Right atrium auricular region (tissue), 2 donors: ENCODE measurements around the gene RAVER2. TPM values are rescaled to one million over a fixed set of nuclear protein-coding genes. Genes with fewer than 3 reads are reported as not detected.
"Not testable (repeated sequence)": the region's sequence is repeated elsewhere in the genome, so short reads cannot be mapped to it uniquely, and the experiment has no call there.

Experiments
- DNase-seq: peaks from one replicate; pipeline ENCODE4 v3.0.0-alpha.2; 2019; ENCODE audit warnings: low spot score
- H3K27ac ChIP-seq, 2 donors: fragments of 200-600 bp; sonication (generic); 1 replicate in 1 of 2; 2 replicates in 1 of 2; pipeline ENCODE4 v1.5.1; 2016 to 2019
- H3K27me3 ChIP-seq, 2 donors: fragments of 200-600 bp; sonication (generic); one replicate each; pipeline versions ENCODE4 v1.5.1 to v1.6.0; 2017 to 2019
- H3K36me3 ChIP-seq: fragments of 200-600 bp; sonication (generic); one replicate; pipeline ENCODE4 v1.5.1; 2016
- H3K4me1 ChIP-seq, 2 donors: fragments of 200-600 bp; sonication (generic); one replicate each; pipeline versions ENCODE4 v1.5.1 to v1.6.0; 2017 to 2019
- H3K4me3 ChIP-seq, 2 donors: fragments of 200-600 bp; sonication (generic); 1 replicate in 1 of 2; 2 replicates in 1 of 2; pipeline ENCODE4 v1.5.1; 2017 to 2019; ENCODE audit warnings: mild to moderate bottlenecking in 1 of 2, moderate library complexity in 1 of 2
- H3K9me3 ChIP-seq, 2 donors: fragments of 200-600 bp; sonication (generic); one replicate each; pipeline ENCODE4 v1.5.1; 2019
- total RNA-seq, 2 donors: library from RNA; depleted of rRNA; stranded (reverse); fragments of >200 nt; gene quantifications; one replicate each; pipeline ENCODE4 v1.1.0, GENCODE V29; 2016
- TF ChIP-seq, protein P1 (sequence below), 2 donors: fragments of 200-600 bp; sonication (generic); IDR thresholded peaks; one replicate each; pipeline ENCODE4 v1.5.1; 2019; ENCODE audit warnings: antibody characterized with exemption in 2 of 2

The RAVER2 gene
- total RNA-seq, 2 donors from 2014 or later, result 11.5 to 23.2 TPM

DNA sequence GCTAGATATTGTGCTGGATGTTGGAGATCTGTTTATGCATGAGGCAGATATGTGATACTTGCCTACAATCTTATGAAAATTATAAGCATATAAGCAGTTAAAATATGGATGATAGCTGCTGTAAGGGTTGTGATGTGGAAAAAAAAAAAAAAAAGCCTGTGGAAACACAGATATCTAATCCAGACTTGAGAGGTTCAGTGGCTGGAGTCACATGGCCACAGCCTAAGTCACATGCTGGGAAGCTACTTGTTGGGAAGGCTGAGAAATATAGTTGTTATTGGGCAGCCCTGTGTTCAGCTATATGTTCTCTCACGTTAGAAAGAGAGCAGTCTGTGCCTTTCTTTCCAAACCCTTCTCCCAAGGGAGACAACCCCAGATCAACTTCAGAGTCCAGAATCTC, 15.1 kb downstream of the RAVER2 start:
- peaks cover 0 to 7% of the 10 kb centered on the region in 2 donors for H3K4me1 ChIP-seq
- H3K27me3 ChIP-seq, result no peaks in the 10 kb centered on the region
- no peak for DNase-seq
- TF ChIP-seq, protein P1, sequence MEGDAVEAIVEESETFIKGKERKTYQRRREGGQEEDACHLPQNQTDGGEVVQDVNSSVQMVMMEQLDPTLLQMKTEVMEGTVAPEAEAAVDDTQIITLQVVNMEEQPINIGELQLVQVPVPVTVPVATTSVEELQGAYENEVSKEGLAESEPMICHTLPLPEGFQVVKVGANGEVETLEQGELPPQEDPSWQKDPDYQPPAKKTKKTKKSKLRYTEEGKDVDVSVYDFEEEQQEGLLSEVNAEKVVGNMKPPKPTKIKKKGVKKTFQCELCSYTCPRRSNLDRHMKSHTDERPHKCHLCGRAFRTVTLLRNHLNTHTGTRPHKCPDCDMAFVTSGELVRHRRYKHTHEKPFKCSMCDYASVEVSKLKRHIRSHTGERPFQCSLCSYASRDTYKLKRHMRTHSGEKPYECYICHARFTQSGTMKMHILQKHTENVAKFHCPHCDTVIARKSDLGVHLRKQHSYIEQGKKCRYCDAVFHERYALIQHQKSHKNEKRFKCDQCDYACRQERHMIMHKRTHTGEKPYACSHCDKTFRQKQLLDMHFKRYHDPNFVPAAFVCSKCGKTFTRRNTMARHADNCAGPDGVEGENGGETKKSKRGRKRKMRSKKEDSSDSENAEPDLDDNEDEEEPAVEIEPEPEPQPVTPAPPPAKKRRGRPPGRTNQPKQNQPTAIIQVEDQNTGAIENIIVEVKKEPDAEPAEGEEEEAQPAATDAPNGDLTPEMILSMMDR (IDR thresholded peaks at IDR 0.05), result no peak
- no peaks in the 10 kb centered on the region for H3K9me3 ChIP-seq
- H3K36me3 ChIP-seq, result no peaks in the 10 kb centered on the region
- no peak overlapping the region for H3K27ac ChIP-seq
- no peak overlapping the region for H3K4me3 ChIP-seq

DNA sequence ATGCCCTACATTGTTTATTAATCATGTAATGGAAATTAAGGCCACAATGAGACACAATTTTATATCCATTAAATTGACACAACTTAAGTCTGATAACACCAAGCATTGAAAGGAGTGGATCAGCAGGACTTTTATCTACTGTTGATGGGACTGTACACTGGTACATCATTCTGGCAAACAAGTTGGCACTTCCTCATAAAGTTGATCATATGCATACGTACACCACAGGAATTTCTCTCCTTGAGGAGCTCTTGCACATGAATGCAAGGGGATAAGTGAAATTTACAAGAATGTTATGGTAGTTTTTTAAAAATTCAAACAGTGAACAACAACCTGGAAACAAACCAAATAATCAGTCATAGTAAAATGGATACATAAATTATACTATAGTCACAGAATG, 20.1 kb downstream of the RAVER2 start:
- Histone ChIP-seq H3K27ac (no peak overlapping the region), H3K4me1 (no peaks in the 10 kb centered on the region), H3K9me3 (no peaks in the 10 kb centered on the region), H3K4me3 (no peak overlapping the region), H3K27me3 (no peaks in the 10 kb centered on the region), H3K36me3 (no peaks in the 10 kb centered on the region)
- TF ChIP-seq, protein P1 (IDR thresholded peaks at IDR 0.05), result no peak
- no peak for DNase-seq

DNA sequence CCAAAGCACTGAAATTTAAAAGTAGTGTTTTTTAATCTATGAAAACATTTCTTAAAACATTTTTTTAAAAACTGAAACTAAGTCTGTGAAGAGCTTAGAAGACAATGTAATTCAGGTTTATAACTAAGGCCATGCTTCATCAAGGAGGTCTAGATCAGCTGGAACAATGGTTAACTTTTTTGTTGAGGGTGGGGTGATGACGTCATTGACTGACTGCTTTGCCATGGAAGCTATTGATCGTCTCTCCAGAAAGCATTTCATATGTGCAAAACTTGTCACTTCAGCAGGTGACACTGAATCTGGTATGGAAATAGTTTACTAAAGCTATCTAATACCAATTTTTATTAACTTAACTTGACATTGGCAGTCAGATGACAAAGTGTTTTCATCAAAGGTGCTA, 21.0 kb downstream of the RAVER2 start:
- Histone ChIP-seq H3K36me3 (no peaks in the 10 kb centered on the region), H3K27ac (no peak overlapping the region), H3K9me3 (peaks cover 0 to 8% of the 10 kb centered on the region in 2 donors), H3K4me3 (no peak overlapping the region), H3K4me1 (no peaks in the 10 kb centered on the region), H3K27me3 (no peaks in the 10 kb centered on the region)
- DNase-seq, result no peak
- TF ChIP-seq, protein P1 (IDR thresholded peaks at IDR 0.05), result no peak

DNA sequence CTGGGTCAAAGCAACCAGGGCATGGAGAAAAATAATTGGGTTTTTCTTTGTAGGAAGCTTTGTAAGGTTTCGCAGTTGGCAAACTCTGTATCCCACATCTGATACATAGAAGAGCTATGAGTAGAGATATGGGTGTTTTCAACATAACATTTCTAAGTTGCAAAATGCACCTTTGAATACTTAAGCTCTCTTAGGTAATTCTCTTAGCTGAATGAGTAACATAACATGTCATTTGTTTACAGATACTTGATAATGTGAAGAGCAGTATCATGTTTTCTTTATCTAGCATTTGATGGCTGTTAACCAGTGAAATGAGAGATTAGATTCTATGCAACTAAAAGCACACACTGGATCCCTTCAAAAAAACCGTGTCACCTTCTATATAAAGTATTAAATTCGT, 21.6 kb downstream of the RAVER2 start:
- peaks cover 0 to 9% of the 10 kb centered on the region in 2 donors for H3K9me3 ChIP-seq
- no peaks in the 10 kb centered on the region for H3K36me3 ChIP-seq
- H3K27ac ChIP-seq, result no peak overlapping the region
- no peak for DNase-seq
- TF ChIP-seq, protein P1 (IDR thresholded peaks at IDR 0.05), result no peak
- H3K4me1 ChIP-seq, result no peaks in the 10 kb centered on the region
- no peak overlapping the region for H3K4me3 ChIP-seq
- no peaks in the 10 kb centered on the region for H3K27me3 ChIP-seq

DNA sequence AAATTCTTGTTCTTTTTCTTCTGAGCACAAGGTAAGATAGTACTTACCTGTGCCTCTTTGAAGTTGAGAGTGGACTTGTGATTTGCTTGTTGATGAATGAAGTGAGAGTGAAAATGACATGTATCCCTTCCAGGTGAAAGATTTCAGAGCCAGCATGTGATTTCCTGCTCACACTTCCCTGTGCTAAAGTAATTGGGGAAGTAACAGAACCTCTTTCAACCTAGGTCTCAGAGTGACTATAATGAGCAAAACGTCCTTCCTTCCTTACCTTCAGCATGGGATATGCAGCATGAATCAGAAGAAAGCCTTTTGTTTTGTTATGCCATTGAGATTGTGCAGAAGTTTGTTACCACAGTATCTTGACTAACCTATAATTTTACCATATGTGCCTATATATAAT, 24.6 kb downstream of the RAVER2 start:
- Histone ChIP-seq H3K4me3 (no peak overlapping the region), H3K9me3 (peaks cover 0 to 9% of the 10 kb centered on the region in 2 donors), H3K27me3 (no peaks in the 10 kb centered on the region), H3K4me1 (no peaks in the 10 kb centered on the region), H3K36me3 (no peaks in the 10 kb centered on the region), H3K27ac (no peak overlapping the region)
- DNase-seq, result no peak
- TF ChIP-seq, protein P1 (IDR thresholded peaks at IDR 0.05), result no peak

DNA sequence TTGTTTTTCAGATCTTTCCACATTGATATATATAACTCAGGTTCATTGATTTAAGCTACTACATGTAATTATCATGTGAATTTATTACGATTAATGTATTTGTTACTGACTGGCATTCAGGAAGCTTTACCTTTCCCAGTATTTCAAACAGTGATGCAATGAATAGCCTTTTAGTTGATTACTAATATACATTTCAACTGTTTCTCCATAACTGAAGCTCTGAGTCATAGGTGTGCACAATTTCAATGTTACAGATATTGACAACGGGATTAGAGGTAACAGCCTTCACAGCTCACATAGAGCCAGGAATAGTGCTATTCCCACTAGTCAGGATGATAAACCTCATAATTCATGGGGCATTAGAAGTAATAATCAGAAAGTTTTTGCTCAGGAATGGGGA, 25.1 kb downstream of the RAVER2 start:
- no peak overlapping the region for H3K27ac ChIP-seq
- H3K4me1 ChIP-seq, result no peaks in the 10 kb centered on the region
- TF ChIP-seq, protein P1 (IDR thresholded peaks at IDR 0.05), result no peak
- H3K9me3 ChIP-seq, result peaks cover 0 to 9% of the 10 kb centered on the region in 2 donors
- no peaks in the 10 kb centered on the region for H3K27me3 ChIP-seq
- no peak for DNase-seq
- no peaks in the 10 kb centered on the region for H3K36me3 ChIP-seq
- H3K4me3 ChIP-seq, result no peak overlapping the region

DNA sequence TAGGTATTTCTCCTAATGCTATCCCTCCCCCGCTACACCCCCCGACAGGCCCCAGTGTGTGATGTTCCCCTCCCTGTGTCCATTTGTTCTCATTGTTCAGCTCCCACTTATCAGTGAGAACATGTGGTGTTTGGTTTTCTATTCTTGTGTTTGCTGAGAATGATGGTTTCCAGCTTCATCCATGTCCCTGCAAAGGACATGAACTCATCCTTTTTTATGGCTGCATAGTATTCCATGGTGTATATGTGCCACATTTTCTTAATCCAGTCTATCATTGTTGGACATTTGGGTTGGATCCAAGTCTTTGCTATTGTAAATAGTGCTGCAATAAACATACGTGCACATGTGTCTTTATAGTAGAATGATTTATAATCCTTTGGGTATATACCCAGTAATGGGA, 28.4 kb downstream of the RAVER2 start:
- DNase-seq, H3K4me3 ChIP-seq, H3K36me3 ChIP-seq, H3K4me1 ChIP-seq, H3K27ac ChIP-seq, H3K27me3 ChIP-seq, H3K9me3 ChIP-seq: not testable (repeated sequence)
